Cardiac septum (tissue), 1 donor: Measurements from ENCODE around the gene SLC35D3. TPM values are rescaled to one million over a fixed set of nuclear protein-coding genes. Genes with fewer than 3 reads are reported as not detected.
"Not testable (repeated sequence)": the region's sequence is repeated elsewhere in the genome, so short reads cannot be mapped to it uniquely, and the experiment has no call there.

Source experiments
- DNase-seq: peaks from one replicate; pipeline ENCODE4 v3.0.0-alpha.2; 2020; ENCODE audit warnings: low spot score
- intact Hi-C: fragments of 100-400 bp; cut with DNase I; formaldehyde crosslinking; loops from one replicate; pipeline ENCODE4 v1.14.0; 2022
- total RNA-seq: library from RNA; stranded (reverse); fragmentation: NEBNext Ultra II Directional; extraction: Animal tissue kit (Norgen Biotek cat#: 25700); gene quantifications from one replicate; pipeline ENCODE4 v1.2.1, GENCODE V29; 2021
- donor health status: DM: no; HTN: no; CAD: no.

The SLC35D3 gene
- total RNA-seq, 1 donor from 2014 or later, result not detected

DNA sequence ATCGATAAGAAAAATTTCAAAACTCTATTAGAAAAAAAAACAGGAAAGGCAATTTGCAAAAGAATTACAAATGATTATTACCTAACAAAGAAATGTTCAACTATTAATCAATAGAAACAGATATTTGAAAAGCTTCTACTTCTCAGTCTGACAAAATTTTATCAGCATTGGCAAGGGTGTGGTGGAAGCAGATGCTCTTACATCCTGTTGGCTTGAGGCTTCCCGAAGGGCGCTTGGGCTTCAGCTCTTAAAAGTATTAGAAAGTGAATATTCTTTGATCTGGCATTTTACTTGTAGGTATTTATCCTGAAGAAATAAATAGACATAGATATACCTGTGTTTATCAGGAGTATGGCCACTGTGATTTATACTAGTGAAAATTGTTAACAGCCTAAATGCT lies 38.7 kb downstream of the SLC35D3 start:
- intact Hi-C loops, result no loop called here
- DNase-seq, result no peak

DNA sequence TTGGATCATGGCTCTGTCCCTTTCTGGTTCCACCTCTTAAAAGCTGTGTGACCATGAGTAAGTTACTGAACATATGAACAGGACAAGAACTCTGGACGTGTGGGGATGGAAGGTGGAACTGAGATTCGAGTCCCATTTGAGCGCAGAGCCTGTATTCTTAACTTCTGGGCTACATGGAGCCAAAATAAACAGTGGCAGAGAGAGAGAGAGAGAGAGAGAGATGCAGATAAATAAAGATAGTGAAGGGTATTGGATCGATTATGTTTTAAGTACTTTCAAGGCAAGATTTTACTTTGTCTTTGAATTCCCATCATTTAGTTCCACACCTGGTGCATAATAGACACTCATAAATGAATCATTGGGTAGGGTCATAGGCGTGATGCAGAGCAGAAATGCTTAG lies 39.7 kb downstream of the SLC35D3 start:
- intact Hi-C loops, result no loop called here
- DNase-seq, result no peak

DNA sequence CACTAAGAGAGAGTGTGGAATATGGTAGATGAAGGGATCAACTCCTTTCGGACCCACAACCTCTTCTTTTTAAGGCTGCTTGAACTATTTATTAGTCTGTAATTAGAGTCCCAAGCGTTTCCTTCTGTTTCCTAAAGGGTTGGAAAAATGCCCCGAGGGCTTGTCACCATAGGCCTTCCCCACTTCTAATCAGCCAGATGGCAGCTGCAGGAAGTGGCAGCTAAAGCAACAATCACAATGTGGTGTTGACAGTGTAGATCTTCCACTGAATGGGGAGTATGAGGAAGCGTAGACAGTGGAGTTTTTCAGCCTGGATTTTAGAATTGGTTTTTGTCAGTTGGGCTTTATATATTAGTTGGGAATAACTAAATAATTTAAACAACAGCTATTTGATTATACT lies 40.6 kb downstream of the SLC35D3 start:
- intact Hi-C loops, result no loop called here
- DNase-seq, result no peak

DNA sequence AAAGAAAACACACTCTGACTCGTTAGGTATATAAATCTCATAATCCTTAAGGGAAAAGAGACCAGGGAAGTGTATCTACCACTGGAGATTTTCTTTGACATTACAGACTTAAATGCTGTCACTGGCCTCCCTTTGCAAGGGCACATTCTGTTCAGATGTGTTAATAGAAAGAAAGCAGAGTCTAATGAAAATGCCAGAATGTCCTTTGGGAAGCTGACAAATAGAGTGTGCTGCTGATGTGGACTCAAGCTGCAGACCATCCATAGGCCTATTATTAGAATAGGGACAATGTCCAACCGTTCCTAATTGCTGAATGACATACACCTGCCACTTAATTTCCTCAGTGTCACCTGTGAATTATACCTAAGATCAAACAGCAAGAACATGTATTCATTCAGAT lies 41.2 kb downstream of the SLC35D3 start:
- no peak for DNase-seq
- intact Hi-C loops, result no loop called here

DNA sequence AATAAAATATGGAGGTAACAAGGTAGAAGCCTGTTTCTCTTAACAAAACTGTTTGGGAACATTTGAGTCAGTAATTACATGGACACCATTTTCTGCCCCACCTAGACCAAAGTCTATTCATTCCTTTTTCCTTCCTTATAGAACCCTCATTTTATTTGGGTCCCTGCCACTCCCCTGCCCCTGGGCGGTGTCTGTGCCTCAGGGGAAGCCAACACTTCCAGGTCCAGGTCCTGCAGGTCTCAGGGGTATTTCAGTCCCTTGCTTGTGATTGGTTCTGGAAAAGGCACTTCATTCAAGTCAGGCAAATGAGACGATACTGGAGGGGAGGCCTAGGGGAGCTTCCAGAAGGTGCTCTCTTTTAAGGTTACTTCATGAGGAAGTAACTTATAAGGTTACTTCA lies 42.3 kb downstream of the SLC35D3 start:
- DNase-seq, result no peak
- intact Hi-C loops, result no loop called here

DNA sequence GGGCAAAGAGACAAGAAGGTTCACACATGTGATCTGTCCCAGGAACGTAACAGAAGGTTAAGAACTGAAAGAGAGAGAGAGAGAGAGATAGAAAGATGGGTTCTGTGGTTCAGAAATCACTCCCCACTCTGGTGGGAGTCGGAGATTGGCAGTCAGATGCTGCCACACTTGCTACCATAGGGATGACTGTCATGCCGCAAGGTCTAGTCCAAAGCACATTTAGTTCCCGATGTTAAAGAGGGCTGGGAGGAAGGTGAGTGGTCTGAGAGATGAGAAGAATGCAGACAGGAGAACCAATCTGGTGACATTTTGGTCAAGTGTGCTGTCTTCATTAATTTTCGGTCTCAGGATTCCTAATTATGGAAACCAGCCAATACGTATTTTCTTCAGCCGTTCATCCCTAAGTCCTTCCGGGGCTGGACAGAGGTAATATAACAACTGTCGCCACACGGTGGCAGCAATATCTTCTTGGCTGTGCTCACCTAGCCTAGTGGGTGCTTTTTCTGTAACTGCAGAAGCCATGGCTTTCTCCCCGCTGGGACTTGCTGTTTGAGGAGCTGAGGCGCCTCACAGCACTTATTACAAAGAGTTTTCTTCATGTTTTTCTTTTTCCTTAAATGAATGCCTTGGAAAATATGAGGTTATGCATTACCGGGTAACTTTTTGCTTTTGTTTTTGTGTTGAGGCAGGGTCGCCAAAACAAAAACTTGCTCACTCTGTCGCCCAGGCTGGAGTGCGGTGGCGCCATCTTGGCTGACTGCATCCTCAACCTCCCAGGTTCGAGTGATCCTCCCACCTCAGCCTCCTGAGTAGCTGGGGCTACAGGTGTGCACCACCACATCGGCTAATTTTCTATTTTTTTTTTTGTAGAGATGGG lies 46.0 kb downstream of the SLC35D3 start:
- intact Hi-C loops, result loop anchor here (5.0 kb wide), 1 partner anchor 44 kb away; no protein-coding TSS in a partner anchor
- peak; percentile 81 for DNase-seq

DNA sequence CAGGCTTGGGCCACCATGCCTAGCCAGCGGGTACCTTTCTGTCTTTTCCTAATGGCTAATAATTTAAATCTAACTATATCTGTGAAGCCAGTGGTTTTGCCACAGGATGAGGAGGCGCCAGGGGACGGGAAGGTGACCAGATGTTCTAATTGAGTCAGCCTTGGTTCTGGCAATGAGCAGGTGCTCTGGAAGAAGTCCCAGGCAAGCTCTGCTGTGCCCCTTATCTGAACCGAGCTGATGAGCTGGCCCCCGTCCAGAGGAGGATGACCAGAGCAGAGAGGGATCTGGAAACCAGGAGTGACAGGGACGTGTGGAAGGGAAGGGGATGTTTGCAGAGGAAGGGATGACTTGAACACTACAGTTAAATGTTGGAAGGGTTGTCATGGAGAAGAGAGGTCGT lies 46.7 kb downstream of the SLC35D3 start:
- intact Hi-C loops, result loop anchor here (5.0 kb wide), 1 partner anchor 43 kb away; no protein-coding TSS in a partner anchor
- DNase-seq, result peak; percentile 82

DNA sequence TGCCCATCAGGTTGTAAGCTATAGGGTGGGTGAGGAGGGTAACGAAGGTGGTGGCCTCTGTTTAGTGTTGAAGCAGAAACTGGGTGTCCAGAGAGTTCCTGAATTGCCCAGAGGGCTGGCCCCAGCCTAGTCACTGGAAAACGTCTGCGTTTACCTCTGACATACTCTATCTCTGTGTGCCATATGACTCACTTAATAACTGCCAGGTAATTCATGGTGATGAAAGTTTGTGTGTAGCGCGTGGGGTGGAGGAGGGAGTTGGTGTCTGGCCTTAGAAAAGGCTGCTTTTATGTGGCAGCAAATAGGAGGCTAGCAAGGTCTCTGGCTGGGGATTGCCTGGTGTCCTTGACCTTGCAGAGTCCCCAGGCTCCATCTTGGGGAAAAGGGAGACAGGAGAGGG lies 47.3 kb downstream of the SLC35D3 start:
- DNase-seq, result no peak
- intact Hi-C loops, result loop anchor here (5.0 kb wide), 1 partner anchor 43 kb away; no protein-coding TSS in a partner anchor

DNA sequence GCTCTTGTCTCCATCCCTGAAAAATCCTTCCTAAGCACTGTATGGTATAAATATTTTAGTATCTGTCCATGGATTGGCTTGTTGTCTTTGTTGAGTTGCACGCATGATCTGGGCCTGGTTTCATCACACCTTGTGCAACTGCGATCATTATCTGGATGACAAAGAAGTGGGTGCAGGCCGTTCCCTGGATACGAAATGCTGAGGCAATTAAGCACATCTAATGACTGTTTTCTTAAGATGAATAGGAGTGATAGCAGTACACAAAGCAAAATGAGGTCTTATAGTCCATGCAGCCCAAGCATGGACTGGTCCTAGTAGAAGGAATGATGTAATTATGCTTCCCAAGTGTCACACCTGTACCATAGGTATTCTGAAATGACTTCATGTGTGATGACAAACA lies 47.8 kb downstream of the SLC35D3 start:
- intact Hi-C loops, result loop anchor here (5.0 kb wide), 1 partner anchor 42 kb away; no protein-coding TSS in a partner anchor

DNA sequence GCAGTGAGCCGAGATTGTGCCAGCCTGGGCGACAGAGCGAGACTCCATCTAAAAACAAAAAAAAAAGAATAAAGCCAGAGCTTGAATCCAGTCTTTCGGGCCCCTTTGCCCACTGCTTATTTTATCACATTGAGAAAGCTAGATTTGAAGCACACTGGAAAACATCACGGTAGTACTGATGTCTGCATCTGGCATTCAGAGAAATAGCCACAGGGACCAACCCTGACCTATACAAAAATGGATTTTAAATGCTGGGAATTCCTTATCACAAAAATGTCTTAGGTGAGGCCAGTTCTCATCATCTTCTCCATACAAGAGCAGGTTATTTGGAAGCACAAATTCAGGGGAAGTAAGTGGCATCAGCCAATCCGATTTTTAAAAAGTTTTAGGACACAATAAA lies 49.5 kb downstream of the SLC35D3 start:
- intact Hi-C loops, result no loop called here
- DNase-seq, result no peak

More for the DNA sequence above, 47.8 kb downstream of the SLC35D3 start:
- no peak for DNase-seq

DNA sequence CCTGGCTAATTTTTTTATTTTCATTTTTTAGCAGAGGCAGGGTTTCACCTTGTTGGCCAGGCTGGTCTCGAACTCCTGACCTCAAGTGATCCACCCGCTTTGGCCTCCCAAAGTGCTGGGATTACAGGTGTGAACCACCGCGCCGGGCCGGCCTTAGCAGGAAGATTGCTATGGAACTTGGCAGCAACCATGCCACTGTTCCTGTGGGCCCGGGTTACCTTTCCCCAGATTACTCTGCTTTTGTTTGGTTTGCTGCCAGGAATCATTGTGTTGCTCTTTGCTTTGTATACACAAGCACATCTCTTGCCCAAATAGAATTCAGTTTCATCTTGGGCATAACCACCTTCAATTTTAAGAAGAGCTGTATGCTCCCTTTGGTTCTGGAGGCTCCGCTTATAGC lies 51.7 kb downstream of the SLC35D3 start:
- intact Hi-C loops, DNase-seq: not testable (repeated sequence)

Other genes starting within 250 kb of the SLC35D3 start
- 17.6 TPM for gene MAP3K5, start 129.8 kb upstream of the SLC35D3 start, total RNA-seq
- 13.2 TPM for gene PEX7, start 99.7 kb upstream of the SLC35D3 start, total RNA-seq
- gene IL20RA, start 122.7 kb downstream of the SLC35D3 start, total RNA-seq, result 0.32 TPM